HepG2 (cell line): ENCODE measurements around the gene ZNF184. TPM values are rescaled to one million over a fixed set of nuclear protein-coding genes. Genes with fewer than 3 reads are reported as not detected.

ENCODE experiments used
- CEBPB ChIP-seq: IDR thresholded peaks from 2 replicates; pipeline ENCODE4 v1.6.1; 2011; ENCODE audit warnings: low read depth, low read length, improper control_type of control experiment, borderline replicate concordance
- FOXP4 ChIP-seq: sonication (generic); formaldehyde crosslinking; IDR thresholded peaks from 2 replicates; pipeline ENCODE4 v1.4.0; 2020; ENCODE audit warnings: missing genetic modification reagents
- HCFC1 ChIP-seq: fragments of 150-350 bp; IDR thresholded peaks from 2 replicates; pipeline ENCODE4 v1.6.1; 2014; ENCODE audit warnings: low read depth, low read length
- MEIS2 ChIP-seq: sonication (generic); formaldehyde crosslinking; IDR thresholded peaks from 2 replicates; pipeline ENCODE4 v1.9.0; 2021; ENCODE audit warnings: mild to moderate bottlenecking, missing genetic modification reagents
- MZF1 ChIP-seq: sonication (generic); formaldehyde crosslinking; IDR thresholded peaks from 2 replicates; pipeline ENCODE4 v1.8.1; 2023; ENCODE audit warnings: mild to moderate bottlenecking, missing genetic modification reagents, borderline replicate concordance
- PHF20 ChIP-seq: sonication (generic); formaldehyde crosslinking; IDR thresholded peaks from 2 replicates; pipeline ENCODE4 v1.5.0; 2020; ENCODE audit warnings: mild to moderate bottlenecking, missing genetic modification reagents
- POLR2G ChIP-seq: fragments of 200-400 bp; formaldehyde crosslinking; IDR thresholded peaks from 2 replicates; pipeline ENCODE4 v1.6.1; 2018; ENCODE audit warnings: mild to moderate bottlenecking, low read depth, low read length, moderate library complexity
- REPIN1 ChIP-seq: sonication (generic); formaldehyde crosslinking; IDR thresholded peaks from 2 replicates; pipeline ENCODE4 v1.8.0; 2022; ENCODE audit warnings: missing genetic modification reagents, low read depth, mild to moderate bottlenecking, borderline replicate concordance
- SATB2 ChIP-seq: sonication (generic); formaldehyde crosslinking; IDR thresholded peaks from 2 replicates; pipeline ENCODE4 v1.5.0; 2020; ENCODE audit warnings: missing genetic modification reagents
- SOX13 ChIP-seq, 3 experiments: fragments of 450-650 bp in 1 of 3; sonication (generic) in 1 of 3; formaldehyde crosslinking in 1 of 3; IDR thresholded peaks in 2 of 3; conservative IDR thresholded peaks in 1 of 3; 2 replicates each; pipeline versions ENCODE4 v1.5.0 to v1.6.1; 2016 to 2020; ENCODE audit warnings: antibody characterized with exemption in 1 of 3, mild to moderate bottlenecking in 1 of 3, missing compliant biosample characterization in 1 of 3, missing genetic modification reagents in 1 of 3, moderate library complexity in 1 of 3
- TOPORS ChIP-seq: sonication (generic); formaldehyde crosslinking; IDR thresholded peaks from 2 replicates; pipeline ENCODE4 v1.8.0; 2023; ENCODE audit warnings: mild to moderate bottlenecking, missing genetic modification reagents
- ZFP62 ChIP-seq: sonication (generic); formaldehyde crosslinking; IDR thresholded peaks from 2 replicates; pipeline ENCODE4 v1.4.0; 2020; ENCODE audit warnings: missing genetic modification reagents
- ZNF136 ChIP-seq: sonication (generic); formaldehyde crosslinking; IDR thresholded peaks from 2 replicates; pipeline ENCODE4 v1.8.1; 2022; ENCODE audit warnings: low read depth, mild to moderate bottlenecking, moderate library complexity, missing genetic modification reagents
- ZNF296 ChIP-seq: sonication (generic); formaldehyde crosslinking; conservative IDR thresholded peaks from 2 replicates; pipeline ENCODE4 v1.5.0; 2020; ENCODE audit warnings: mild to moderate bottlenecking, missing genetic modification reagents
- ZNF552 ChIP-seq: sonication (generic); formaldehyde crosslinking; IDR thresholded peaks from 2 replicates; pipeline ENCODE4 v1.9.0; 2022; ENCODE audit warnings: missing genetic modification reagents, mild to moderate bottlenecking, borderline replicate concordance
- polyA plus RNA-seq, 8 experiments: library from polyadenylated mRNA; depleted of rRNA in 3 of 8; stranded (reverse) in 7 of 8; unstranded in 1 of 8; fragments of >200 nt; fragmentation: Illumina TruSeq in 4 of 8; extraction: Trizol in 4 of 8; gene quantifications; 2 replicates each; pipeline versions ENCODE4 v1.2.1 to v1.2.3, GENCODE V29; 2011 to 2016; ENCODE audit warnings: low read depth in 4 of 8, missing spikeins in 1 of 8, mixed read lengths in 1 of 8; ENCODE audit not compliant: insufficient read depth in 1 of 8
- total RNA-seq, 5 experiments: library from RNA; depleted of rRNA; stranded (reverse); fragments of >200 nt; fragmentation: Illumina TruSeq; extraction: Trizol; gene quantifications; 2 replicates each; pipeline ENCODE4 v1.2.3, GENCODE V29; 2016; ENCODE audit warnings: low read depth in 1 of 5
- TF ChIP-seq, protein P1 (sequence below): sonication (generic); formaldehyde crosslinking; IDR thresholded peaks from 2 replicates; pipeline ENCODE4 v1.8.0; 2022; ENCODE audit warnings: missing genetic modification reagents, mild to moderate bottlenecking, borderline replicate concordance
- TF ChIP-seq, protein P2 (sequence below): sonication (generic); formaldehyde crosslinking; IDR thresholded peaks from 2 replicates; pipeline ENCODE4 v1.4.0; 2020; ENCODE audit warnings: mild to moderate bottlenecking, missing genetic modification reagents
- TF ChIP-seq, protein P3 (sequence below): sonication (generic); formaldehyde crosslinking; IDR thresholded peaks from 2 replicates; pipeline ENCODE4 v1.5.0; 2020; ENCODE audit warnings: missing genetic modification reagents

The ZNF184 gene
- total and polyA plus RNA-seq, 2 of the 13 experiments (the other 11 are each of a cell fraction or from before 2014, with no cell fraction given): 2.1 to 10.1 TPM

DNA sequence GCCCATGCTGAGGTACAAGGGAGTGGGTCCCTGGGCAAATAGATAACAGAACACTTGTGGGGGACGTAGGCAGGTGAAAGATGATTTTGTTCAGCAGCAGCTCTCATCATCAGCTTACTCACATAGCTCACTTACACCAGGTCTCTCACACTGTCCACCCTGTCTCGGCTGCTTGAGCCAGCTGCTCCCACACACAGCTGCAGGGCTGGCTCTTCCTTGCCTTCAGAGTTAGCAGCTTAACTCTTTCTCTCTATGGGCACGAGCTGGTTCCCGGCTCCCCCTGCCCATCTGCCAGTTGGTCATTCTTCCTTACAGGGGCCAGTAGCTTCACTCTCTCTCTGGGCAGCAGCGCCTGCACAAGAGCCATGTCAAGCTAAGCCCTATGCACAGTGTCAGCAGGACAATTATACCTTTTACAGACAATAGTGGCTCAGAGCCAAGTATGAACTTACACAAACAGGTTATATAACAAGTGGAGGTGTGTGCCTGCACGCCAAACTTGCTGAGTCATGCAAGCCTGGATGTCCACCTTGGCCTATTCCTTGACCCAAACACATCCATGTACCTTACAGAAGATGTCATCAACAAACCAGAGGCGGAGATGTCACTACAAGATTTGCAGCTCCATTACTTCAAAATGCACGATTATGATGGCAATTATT, 65.6 kb downstream of the ZNF184 start (continued):
- TF ChIP-seq MZF1 (CRISPR knock-in tag): no peak
- TF ChIP-seq CEBPB: no peak
- no peak for TF ChIP-seq HCFC1
- TF ChIP-seq PHF20 (CRISPR knock-in tag): no peak
- no peak for TF ChIP-seq TOPORS (CRISPR knock-in tag)
- no peak for TF ChIP-seq FOXP4 (CRISPR knock-in tag)
- TF ChIP-seq, protein P1, sequence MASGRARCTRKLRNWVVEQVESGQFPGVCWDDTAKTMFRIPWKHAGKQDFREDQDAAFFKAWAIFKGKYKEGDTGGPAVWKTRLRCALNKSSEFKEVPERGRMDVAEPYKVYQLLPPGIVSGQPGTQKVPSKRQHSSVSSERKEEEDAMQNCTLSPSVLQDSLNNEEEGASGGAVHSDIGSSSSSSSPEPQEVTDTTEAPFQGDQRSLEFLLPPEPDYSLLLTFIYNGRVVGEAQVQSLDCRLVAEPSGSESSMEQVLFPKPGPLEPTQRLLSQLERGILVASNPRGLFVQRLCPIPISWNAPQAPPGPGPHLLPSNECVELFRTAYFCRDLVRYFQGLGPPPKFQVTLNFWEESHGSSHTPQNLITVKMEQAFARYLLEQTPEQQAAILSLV (CRISPR knock-in tag): no peak
- TF ChIP-seq, protein P2, sequence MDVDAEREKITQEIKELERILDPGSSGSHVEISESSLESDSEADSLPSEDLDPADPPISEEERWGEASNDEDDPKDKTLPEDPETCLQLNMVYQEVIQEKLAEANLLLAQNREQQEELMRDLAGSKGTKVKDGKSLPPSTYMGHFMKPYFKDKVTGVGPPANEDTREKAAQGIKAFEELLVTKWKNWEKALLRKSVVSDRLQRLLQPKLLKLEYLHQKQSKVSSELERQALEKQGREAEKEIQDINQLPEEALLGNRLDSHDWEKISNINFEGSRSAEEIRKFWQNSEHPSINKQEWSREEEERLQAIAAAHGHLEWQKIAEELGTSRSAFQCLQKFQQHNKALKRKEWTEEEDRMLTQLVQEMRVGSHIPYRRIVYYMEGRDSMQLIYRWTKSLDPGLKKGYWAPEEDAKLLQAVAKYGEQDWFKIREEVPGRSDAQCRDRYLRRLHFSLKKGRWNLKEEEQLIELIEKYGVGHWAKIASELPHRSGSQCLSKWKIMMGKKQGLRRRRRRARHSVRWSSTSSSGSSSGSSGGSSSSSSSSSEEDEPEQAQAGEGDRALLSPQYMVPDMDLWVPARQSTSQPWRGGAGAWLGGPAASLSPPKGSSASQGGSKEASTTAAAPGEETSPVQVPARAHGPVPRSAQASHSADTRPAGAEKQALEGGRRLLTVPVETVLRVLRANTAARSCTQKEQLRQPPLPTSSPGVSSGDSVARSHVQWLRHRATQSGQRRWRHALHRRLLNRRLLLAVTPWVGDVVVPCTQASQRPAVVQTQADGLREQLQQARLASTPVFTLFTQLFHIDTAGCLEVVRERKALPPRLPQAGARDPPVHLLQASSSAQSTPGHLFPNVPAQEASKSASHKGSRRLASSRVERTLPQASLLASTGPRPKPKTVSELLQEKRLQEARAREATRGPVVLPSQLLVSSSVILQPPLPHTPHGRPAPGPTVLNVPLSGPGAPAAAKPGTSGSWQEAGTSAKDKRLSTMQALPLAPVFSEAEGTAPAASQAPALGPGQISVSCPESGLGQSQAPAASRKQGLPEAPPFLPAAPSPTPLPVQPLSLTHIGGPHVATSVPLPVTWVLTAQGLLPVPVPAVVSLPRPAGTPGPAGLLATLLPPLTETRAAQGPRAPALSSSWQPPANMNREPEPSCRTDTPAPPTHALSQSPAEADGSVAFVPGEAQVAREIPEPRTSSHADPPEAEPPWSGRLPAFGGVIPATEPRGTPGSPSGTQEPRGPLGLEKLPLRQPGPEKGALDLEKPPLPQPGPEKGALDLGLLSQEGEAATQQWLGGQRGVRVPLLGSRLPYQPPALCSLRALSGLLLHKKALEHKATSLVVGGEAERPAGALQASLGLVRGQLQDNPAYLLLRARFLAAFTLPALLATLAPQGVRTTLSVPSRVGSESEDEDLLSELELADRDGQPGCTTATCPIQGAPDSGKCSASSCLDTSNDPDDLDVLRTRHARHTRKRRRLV (CRISPR knock-in tag): no peak
- no peak for TF ChIP-seq REPIN1
- no peak for TF ChIP-seq POLR2G
- TF ChIP-seq SATB2 (CRISPR knock-in tag): no peak
- no peak for TF ChIP-seq ZNF136
- no peak for TF ChIP-seq ZFP62 (CRISPR knock-in tag)
- TF ChIP-seq ZNF552 (CRISPR knock-in tag): no peak
- TF ChIP-seq MEIS2 (CRISPR knock-in tag): no peak
- TF ChIP-seq, protein P3, sequence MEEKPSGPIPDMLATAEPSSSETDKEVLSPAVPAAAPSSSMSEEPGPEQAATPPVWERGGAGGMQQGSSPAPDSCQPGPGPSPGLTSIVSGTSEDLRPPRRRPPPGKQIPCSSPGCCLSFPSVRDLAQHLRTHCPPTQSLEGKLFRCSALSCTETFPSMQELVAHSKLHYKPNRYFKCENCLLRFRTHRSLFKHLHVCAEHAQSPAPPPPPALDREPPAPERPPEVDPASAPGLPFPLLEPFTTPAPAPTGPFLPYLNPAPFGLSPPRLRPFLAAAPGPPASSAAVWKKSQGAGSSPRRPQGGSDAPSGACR (CRISPR knock-in tag): no peak
- TF ChIP-seq SOX13 (IDR thresholded peaks at IDR 0.05): no peak; the same call in 1 of the 2 replicates
- TF ChIP-seq SOX13 (CRISPR knock-in tag; conservative IDR thresholded peaks at IDR 0.05 in 1 of 2, IDR thresholded peaks at IDR 0.05 in 1 of 2): peak in 1 of 2 experiments; percentile 78; a peak in 2 of 4 replicates
- no peak for TF ChIP-seq ZNF296
